ENCODE data around the gene NFATC2.

Gene NFATC2

GRCh38 chr20:51514249-51514648 lies 28.3 kb downstream of the NFATC2 start:
- DNase-seq (ENCODE audit: low read depth) = no peak

GRCh38 chr20:51513545-51513944 lies 29.0 kb downstream of the NFATC2 start:
- no peak for DNase-seq (ENCODE audit: low read depth)

DNA sequence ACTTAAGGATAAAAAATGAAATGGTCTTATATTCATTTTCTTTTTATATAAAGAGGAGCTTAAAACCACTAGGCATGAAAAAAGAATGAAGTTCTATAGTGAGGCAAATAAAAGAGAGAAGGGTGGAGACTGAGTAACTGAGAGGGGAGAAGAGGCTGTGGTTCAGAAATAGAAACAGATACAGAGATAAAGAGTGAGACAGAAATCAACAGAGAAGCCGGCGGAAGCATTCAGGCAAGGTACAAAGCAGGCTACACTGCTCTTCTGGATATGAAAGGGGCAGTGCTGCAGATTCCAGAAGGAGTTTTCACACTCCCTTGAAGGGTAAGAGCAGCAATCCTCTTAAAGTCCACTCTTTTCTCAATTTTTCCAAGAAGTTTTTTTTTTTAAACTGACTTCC lies 29.9 kb downstream of the NFATC2 start:
- DNase-seq (ENCODE audit: low read depth) = no peak

DNA sequence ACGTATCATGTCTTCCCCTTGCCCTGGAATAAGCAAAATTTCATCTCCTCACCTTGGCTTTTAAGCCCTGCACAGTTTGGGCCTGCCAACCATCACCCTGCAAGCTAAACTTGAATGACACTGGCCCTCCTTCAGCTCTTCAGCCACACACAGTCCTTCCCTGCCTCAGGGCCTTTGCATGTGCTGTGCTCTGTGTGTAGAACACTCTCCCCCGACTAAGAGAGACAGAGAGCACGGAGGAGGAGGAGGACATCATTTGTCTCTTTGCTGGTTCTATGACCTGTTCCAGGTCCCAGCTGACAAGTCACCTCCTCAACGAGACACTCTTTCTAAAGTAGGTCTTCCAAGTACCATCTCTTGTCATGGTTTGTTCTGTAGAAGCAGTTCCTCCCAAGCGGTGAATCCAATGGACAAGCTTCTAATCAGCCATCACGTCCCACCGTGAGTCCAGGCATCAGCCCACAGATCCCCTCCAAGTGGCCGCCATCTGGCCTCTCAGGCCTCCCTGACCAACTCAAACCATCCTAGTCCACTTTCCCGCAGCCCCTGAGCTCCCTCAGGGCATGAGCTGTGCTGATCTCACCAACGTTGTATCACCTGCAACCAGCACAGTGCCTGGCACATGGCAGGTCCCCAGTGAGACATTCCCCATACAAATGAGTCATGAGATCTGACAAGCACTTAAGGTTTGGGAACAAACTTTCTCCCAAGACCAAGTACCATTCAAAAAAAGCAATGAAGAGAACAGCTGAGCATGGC lies 30.5 kb downstream of the NFATC2 start:
- DNase-seq (ENCODE audit: low read depth) = no peak

GRCh38 chr20:51510936-51511605 lies 31.4 kb downstream of the NFATC2 start:
- DNase-seq (ENCODE audit: low read depth) = no peak

GRCh38 chr20:51510169-51510568 lies 32.4 kb downstream of the NFATC2 start:
- DNase-seq (ENCODE audit: low read depth) = no peak

GRCh38 chr20:51509208-51509607 lies 33.3 kb downstream of the NFATC2 start:
- no peak for DNase-seq (ENCODE audit: low read depth)

DNA sequence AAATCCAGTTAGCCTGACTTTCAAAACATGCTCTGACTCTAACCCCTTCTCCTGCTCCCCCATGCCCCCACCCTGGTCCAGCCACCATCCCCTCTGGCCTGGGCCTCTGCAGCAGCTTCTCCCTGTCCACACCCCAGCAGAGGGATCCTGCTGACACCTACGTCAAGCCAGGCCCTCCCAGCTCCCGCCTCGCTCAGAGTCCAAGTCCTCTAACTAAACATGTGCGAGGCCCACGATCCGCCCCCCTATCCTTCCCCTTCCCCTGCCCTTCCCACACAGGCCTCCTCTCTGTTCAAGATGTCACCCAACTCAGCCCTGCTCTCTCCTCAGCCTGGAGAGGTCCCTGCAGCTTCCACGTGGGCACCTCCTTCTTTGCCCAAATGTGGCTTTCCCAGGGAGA lies 33.7 kb downstream of the NFATC2 start:
- DNase-seq (ENCODE audit: low read depth) = no peak

DNA sequence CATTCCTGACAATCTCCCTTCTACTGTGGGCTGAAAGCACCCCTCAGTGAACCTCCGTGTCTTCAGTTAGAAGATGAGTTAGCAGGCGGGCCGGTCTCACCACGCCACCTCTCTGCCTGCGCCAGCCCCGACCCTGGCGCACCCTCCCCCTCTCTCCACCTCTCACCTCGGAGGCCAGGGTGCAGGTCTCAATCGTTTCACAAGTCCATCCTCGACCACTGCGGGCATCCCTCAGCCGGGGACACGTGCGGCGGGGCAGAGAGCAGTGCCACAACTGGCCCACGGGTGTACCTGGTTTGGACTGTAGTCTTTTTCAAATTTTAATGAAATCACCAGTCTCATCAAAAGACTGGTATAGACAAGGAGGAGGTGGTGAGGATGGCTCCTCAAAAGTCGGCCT lies 34.4 kb downstream of the NFATC2 start:
- no peak for DNase-seq (ENCODE audit: low read depth)

DNA sequence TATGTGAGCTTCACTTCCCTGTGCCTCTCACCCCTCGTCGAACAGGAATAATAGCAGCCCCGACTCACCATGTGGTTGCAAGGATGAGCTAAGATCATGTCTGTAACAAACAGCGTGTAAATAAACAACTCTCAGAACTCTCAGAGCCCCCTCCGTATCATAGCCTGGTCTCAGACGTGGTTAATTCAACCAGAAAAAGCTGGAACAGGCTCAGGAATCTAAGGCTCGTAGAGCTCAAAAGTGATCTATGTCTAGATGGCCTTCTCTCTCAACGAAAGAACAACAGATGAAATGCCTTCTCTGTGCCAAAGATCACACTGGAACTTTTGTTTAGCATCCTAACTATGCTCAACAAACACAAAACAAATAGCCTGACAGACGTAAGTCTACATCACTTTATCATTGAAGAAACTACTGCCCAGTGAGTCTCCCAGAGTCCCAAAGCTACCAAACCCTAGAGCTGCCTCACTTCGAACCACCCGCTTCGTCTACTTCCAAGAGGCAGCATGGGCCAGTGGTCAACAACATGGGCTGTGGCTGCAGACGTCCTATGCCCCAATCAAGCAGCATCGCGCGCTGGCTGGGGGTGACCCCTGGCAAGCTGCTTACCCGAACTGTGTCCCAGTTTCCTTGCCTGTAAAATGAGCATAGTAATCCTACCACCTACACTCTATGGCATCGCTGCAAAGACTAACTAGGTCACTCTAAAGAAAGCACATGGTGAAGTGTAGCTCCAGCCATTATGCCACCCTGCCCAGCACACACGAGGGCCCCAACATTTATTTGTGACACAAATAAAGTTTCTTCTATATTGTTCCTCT lies 35.1 kb downstream of the NFATC2 start:
- DNase-seq (ENCODE audit: low read depth) = no peak

- no peak for DNase-seq (ENCODE audit: low read depth)
Measured at GRCh38 chr20:51506527-51507215, 35.8 kb downstream of the NFATC2 start.

GRCh38 chr20:51505566-51505965 lies 37.0 kb downstream of the NFATC2 start:
- DNase-seq (ENCODE audit: low read depth) = no peak

GRCh38 chr20:51503376-51503775 lies 39.1 kb downstream of the NFATC2 start:
- DNase-seq (ENCODE audit: low read depth) = no peak

DNA sequence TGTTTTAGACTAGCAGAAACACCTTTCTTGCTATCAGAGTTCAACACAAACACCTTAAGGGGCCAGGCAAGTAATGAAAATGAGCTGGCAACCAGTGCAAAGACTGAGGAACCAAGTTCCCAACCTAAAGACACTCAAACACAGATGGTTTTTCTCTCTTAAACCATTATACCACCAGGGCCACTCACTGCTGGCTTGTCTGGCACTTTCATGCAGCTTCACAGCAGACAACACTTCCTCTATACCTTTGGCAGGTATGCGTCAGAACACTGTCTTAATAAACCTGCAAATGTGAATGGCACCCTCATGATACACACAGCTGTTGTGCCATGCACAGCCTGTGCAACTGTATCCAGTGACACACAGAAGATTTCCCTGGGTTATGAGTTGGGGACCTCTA lies 41.6 kb downstream of the NFATC2 start:
- no peak for DNase-seq (ENCODE audit: low read depth)

- DNase-seq (ENCODE audit: low read depth) = no peak
Measured at GRCh38 chr20:51500311-51500710, 42.2 kb downstream of the NFATC2 start.

DNA sequence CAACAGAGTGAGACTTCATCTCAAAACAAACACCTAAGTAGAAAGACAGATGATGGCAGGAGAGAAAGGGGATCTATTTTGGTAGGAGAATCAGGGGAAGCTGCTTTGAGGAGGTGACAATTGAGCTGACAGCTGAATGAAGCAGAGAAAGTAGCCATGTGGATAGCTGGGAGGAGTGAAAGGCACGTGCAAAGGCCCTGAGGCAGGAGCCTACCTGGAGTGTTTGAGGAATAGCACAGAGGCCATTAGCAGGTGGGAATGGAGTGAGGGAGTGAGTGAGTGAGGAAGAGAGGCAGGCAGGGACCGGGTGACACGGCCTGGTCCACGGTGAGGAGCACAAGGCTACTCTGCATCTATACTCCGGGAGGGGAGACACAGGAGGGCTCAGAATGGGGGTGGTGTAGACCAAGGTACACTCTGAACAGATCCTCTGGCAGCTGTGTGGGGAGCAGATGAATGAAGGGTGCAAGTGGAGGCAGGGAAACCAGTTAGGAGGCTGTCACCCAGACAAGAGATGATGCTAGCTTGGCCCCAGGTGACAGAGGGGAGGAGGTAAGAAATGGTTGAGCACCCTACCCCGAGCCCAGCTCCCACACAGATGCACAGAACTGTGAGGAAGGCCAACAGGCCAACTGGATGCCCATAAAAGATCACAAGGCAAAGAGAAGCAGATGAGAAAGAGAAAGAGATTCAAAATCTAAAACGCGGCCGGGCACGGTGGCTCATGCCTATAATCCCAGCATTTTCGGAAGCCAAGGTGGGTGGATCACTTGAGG lies 43.6 kb downstream of the NFATC2 start:
- no peak for DNase-seq (ENCODE audit: low read depth)

DNA sequence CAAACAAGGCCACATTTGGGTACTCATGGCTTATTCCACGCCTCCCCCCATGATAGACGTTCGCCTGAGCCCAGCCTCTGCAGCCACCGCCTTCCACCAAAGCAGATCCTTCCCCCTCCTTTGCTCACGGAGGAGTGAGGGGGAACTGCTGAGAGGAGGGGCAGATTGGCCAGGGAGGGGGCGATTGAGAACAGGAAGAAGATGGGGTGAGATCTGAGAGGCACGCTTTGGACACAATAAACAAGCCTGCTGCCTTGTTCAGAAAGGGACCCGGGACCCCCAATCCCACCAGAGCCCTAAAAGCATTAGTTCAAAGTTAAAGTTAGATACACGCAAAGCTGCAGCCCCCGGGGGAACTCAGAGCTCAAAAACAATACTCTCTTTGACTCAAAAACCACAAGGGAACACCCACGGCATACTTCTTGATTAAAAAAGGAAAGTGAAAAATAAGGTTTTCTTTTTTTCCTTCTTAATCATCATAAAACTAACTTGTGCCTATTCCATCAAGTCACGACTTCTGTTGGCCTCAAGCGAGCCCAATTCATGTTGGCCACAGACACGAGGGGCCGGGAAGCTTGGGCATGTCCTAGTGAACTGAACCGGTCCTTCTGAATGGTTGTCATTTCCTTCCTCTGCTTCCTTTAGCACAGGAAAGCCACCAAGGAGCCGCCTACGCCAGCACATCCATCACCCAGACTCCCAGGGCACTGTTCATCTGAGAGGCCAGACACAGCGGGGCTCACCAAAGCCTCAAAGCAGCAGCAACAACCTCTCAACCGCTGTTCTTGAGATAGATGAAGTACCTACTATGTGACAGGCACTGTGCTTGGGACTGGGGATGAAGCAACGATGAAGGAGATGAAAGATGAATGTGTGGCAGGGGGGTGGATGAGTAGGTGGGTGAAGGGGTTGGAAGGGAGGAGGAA lies 44.7 kb downstream of the NFATC2 start:
- no peak for DNase-seq (ENCODE audit: low read depth)

DNA sequence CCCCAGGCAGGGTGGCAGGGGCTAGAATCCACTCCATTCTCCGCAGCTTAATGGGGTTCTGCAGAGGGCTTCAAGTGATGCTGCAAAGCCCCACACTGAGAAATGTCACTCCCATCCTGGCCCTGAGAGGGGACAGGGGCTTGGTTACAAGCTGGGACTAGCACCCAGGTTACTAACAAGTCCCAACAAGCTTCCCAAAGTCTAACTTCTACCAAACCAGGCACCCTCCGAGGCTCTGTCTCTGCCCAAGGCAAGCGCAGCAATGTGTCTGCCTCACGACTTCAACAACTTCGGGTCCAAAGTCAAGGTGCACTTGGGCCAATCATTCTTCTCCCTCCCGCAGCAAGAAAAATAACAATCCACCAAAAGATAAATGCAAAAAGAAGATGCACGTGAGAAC lies 45.6 kb downstream of the NFATC2 start:
- no peak for DNase-seq (ENCODE audit: low read depth)

DNA sequence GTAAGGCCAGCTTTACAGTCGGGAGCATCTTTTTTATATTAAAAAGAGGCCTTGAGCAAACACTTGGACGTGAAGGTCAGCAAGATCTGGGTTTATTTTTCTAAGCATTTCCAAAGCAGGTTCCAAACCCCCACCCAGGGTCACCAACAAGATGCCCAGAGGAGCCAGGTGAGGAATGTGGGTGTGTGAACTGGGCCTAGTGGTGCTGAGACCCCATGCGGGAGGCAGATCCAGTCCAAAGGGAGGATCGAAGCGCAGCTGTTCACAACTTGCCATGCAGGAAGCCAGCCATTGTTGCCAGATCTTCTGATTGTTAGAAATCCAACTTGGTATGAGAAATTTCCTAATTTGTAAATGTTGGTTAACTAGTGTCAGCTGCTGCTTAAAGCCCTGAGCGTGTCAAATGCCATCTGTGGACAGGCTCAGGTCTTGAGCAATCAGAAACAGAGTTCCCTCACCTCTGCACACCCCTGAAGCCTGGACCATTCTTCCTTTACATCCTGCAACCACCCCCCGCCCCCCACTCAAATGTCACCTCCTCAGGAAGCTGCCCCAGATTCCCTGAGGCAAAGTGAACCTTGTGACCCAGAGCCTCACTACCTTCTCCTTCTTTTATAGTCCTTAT lies 46.5 kb downstream of the NFATC2 start:
- DNase-seq (ENCODE audit: low read depth) = no peak

- DNase-seq (ENCODE audit: low read depth) = no peak
Measured at GRCh38 chr20:51495291-51495690, 47.2 kb downstream of the NFATC2 start.
